ENCODE results near the gene CMAS. TPM values are rescaled to one million over a fixed set of nuclear protein-coding genes. Genes with fewer than 3 reads are reported as not detected.
"Not testable (repeated sequence)": the region's sequence is repeated elsewhere in the genome, so short reads cannot be mapped to it uniquely, and the experiment has no call there.

Gene CMAS
- 30.7 TPM for total RNA-seq

DNA sequence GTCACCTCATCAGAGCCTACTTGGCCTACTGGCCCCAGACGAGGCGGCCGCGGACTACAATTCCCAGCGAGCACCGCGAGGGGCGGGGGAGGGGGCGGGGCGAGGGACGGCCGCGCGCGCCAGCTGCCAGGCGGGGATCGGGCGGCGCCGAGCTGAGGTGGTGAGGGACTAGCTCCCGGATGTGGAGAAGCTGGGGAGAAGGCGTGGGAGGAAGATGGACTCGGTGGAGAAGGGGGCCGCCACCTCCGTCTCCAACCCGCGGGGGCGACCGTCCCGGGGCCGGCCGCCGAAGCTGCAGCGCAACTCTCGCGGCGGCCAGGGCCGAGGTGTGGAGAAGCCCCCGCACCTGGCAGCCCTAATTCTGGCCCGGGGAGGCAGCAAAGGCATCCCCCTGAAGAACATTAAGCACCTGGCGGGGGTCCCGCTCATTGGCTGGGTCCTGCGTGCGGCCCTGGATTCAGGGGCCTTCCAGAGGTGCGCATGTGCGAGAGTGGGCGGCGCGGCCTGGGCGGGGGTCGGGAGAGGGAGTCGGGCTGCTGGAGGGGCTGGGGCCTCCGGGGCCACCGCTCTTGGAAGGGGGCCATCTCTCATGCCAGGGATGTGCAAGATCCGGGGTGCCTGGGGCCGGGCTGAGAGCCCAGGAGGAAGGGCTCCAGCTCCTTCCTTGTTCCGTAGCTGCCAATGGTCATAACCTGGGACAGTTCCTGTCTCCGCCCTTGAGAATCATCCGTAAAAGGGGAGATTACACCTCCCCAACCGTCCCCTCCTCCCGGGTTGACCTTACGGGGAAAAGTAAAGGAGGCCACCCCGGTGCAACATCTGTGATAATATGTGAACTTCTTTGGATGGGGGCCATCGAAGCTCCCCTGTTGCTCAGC lies at the start of gene CMAS:
Gene CMAS (plus strand): TSS at position 129 of the 878 bp plus-strand sequence. CDS start 86 bp downstream, at position 215.
- DNase-seq, result peak; percentile 33

DNA sequence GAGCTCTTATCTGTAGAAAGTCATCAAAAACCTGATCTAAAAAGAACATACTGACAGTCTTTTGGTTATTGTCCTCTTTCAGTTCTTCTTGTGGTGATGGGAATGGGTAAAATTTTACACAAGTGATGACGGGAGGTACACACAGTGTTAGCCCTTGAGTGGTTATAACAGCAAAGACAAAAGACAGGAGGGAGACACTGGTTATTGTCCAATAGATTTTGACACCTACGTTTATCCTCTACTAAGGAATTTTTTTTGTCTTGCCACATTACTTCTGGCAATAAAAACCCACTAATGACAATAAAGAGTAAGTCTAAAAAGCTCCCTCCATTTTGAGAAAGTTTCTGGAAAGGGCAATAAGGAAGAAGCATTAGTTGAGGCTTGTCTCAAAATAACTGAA lies 47.7 kb upstream of the CMAS start:
- DNase-seq, result no peak

DNA sequence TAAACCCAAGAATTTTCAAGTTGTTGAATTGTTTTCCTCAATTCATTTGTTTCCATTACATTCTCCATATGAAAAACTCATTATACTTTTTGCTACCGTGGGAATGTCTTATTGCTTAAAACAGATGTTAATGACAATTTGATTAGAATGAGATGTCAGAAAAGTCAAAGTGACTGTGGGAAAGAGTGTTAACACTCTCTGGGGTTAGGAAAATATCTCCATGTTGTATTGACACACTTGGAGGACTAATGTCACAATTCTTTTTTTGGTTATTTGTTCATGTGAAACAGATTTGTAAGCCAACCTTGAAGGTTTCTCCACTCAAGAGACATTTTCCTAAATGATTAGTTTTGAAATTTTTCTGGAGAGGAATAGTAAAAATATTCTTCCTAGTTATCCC lies 47.2 kb upstream of the CMAS start:
- no peak for DNase-seq

DNA sequence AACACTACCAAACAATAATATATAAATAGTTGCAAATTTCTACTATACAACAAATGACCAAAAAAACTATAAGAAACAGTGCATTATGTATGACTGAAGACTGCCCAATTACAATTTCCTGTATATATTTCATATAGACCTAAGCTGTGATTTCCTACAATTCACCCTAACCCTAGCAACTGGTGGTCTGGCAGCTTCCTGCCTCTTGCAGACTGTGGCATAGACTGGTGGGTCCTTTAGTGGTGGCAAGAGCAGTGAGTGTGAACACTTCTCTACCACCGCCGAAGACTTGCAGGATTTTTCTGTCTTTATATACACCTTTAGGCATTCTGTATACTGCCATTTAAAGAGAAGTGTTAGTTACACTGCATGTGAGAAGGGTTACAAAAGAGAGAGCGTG lies 43.6 kb upstream of the CMAS start:
- no peak for DNase-seq

DNA sequence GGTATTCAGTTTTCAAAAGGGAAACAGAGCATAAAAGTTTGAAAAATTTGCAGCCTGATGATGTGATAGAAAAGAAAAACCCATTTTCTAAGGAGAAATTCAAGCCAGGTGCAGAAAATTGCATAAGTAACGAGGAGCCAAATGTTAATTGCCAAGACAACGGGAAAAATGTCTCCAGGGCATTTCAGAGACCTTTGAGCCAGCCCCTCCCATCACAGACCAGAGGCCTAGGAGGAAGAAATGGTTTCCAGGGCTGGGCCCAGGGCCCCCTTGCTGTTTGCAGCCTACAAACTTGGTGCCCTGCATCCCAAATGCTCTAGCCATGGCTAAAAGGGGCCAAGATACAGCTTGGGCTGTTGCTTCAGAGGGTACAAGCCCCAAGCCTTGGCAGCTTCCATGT lies 38.2 kb upstream of the CMAS start:
- not testable (repeated sequence) for DNase-seq

DNA sequence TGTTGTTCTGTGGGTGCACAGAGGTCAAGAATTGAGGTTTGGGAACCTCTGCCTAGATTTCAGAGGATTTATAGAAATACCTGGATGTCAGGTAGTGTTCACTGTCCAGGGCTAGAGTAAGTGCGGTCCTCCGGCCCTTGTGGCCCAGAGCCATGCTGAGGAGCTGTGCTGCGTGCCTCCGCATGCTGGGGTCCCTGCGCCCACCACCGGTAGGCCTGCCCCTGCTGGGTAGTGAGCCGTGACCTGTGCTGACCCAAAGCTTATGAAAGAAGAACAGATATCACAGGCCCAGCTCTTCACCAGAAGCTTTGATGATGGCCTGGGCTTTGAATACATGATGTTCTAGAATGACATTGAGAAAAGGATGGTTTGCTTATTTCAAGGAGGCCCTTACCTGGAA lies 37.8 kb upstream of the CMAS start:
- no peak for DNase-seq

DNA sequence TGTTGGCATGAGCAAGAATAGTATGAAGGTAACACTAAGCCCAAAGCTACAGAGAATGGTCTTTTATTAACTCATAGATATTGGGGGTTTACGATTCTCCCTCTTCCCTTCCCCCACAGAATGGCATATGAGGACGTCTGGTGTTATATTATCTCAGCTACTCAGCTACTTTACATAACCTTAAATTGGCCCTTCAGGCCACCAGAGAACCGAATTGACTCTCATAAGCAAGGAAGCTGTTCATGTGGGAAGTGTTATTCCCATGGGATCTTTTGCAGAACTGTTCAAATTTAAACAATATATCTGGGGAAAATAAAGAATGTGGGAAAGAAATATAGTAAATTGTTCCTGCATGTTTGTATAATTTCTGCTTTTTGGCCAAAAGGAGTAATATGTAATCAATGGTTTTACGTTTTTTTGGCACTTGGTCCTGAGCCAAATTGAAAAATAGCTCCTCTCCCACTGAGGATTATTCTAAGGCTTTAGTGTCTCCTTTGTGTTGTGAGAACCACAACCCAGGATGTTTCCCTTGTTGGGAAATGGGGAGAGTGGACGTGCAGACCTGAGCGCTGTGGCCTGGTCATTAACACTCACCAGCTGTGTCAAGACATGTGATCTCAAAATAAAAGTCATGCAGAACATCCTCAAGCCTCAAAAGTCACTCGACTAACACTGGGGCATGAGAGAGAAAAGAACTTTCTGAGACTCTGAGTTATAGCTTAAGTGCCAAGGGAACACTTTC lies 31.8 kb upstream of the CMAS start:
- peak; percentile 46 for DNase-seq

DNA sequence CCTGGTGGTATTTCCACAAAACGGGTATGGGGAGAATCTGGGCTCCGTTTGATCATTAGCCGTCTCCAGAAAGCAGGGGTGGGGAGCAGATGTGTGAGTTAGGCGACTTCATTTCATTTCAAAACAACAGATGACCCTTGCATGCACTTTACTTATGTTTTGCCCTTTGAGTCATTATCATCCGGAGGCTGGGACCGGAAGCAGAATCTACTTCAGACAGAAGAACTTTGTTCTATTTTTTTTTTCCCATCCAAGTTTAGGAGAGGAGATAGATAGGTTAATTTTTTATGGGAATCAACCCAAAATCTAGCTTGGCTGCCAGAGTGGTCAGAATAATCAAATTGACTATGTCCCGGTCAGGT lies 31.3 kb upstream of the CMAS start:
- no peak for DNase-seq

DNA sequence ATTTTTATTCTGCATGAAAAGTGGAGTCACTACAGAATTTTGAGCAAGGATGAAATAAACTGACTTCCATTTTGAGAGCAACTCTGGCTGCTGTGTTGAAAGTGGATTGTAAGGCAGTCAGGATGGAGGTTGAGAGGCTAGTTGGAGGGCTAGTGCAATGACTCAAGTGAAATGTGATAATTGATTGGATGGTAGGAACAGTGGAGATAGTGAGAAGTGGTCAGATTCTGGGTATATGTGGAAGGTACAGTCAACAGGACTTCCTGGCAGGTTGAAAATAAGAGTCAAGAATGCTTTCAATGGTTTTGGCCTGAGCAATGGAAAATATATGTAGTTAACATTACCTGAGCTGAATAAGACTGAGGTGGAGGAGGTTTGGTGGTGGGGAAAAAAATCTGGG lies 29.0 kb upstream of the CMAS start:
- no peak for DNase-seq

DNA sequence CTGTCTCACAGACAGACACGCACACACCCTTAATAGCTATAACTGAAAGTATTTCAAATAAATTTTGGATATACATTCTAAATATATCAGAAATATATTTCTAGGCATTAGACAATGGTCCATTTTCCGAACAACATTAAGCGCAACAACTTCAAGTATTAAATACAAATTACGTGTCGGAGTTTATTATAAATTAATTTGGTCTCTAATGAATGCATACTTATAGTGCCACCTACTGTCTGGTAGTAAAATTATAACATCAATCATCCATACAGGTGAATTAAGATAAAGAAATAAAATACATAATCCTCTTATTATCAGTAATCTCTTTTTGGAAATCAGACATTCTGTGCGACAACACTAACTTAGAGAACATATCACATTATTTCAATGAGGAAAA lies 27.2 kb upstream of the CMAS start:
- DNase-seq, result no peak

DNA sequence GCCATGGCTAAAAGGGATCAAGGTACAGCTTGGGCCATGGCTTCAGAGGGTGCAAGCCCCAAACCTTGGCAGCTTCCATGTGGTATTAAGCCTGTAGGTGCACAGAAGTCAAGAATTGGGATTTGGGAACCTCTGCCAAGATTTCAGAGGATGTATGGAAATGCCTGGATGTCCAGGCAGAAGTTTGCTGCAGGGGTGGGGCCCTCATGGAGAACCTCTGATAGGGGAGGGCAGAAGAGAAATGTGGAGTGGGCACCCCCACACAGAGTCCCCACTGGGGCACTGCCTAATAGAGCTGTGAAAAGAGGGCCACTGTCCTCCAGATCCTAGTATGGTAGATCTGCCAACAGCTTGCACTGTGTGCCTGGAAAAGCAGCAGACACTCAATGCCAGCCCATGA lies 22.5 kb upstream of the CMAS start:
- DNase-seq, result not testable (repeated sequence)

DNA sequence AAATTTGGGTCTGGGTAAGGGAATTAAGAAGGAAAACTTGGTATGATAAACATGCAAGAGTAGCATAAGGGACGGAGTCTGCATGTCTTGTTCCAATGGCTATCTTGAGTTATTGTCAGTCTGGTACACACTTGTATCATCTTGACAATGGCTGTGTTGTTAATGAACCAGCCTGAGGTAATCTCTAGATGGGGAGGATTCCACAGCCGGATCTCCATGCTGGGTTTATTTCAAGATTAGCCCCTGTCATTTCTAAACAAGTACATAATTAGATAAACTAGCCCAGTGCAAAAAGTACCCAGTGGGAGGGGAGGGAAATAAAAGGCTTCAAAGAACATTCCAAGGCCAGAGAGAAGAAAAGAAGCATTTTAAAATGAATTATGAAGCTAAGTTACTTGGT lies 16.5 kb upstream of the CMAS start:
- DNase-seq, result no peak

DNA sequence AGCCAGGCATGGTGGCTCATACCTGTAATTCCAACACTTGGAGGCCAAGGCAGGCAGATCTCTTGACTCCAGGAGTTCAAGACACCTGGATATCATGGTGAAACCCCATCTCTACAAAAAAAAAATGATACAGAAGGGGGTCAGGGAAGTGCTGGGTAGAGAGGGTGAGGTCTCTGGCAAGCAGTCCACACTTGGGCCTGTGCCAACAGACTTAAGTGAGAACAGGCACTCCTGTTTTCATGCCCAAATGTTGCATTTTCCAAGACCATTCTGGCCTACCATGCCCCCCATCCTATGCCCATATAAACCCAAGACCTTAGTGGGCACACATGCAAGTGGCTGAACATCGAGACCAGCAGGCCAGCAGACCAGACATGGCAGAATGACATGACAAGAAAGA lies 16.0 kb upstream of the CMAS start:
- no peak for DNase-seq

DNA sequence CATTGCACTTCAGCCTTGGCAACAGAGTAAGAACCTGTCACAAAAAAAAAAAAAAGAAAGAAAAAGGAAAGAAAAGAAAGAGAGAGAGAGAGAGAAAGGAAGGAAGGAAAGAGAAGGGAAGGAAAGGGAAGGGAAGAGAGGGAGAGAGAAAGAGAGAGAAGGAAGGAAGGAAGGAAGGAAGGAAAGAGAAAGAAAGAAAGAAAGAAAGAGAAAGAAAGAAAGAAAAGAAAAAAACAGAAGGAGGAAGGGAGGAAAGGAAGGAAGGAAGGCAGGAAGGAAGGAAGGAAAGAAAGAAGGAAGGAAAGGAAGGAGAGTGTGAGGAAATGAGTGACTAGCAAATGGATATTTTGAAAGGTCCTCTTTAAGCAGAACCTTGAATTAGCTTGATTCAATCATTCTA lies 13.3 kb upstream of the CMAS start:
- no peak for DNase-seq

DNA sequence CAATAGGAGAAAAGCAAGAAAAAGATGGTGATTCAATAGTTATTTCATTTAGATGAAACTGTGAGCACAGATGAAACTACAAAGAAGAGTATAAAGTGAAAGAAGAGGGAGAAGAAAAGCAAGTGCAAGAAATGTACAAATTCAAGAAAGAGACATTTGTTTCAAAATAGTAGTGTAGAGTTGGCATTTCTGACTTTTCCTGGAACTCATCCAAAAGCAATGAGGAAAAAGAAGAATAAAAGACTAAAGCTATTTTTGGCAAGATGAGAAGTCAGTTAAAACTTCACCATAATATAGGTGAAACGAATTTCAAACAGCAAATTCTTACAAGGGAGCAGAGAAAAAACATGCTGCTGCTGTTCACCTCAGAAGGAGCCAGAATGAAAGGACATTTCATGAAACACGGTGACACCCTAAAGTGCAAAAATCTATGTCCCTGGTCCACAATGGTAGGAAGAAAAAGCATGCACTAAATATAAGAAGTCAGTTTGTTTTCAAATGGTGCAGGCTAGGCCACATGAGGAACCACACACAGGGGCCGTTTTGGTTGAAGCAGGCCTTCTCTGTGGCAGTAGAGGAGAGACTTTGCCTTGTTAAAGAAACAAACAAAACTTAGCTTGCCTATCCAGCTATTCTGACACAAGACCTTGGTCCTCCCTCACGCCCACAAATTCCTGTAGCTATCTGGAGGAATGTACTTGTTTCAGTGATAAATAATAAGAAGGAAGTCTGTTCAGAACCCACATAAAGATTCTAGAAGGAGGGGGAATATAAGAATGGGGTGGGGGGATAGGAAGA lies 11.1 kb upstream of the CMAS start:
- DNase-seq, result no peak

DNA sequence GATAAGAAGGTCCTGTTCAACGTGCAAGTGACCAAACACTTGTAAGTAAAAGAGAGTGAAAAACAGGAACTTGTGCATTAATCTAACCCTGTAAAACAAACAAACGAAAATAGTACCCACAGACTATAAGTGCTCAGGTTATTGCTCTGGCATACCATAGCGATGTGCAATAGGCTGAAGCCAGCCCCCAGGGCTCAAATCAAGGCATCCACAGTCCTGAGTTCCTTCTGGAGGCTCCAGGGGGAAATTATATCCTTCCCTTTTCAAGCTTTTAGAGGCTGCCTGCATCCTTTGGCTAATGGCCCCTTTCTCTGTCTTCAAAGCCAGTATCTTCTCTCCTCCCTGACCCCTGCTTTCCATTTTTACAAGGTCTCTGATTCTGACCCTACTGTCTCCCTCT lies 8.1 kb upstream of the CMAS start:
- no peak for DNase-seq

DNA sequence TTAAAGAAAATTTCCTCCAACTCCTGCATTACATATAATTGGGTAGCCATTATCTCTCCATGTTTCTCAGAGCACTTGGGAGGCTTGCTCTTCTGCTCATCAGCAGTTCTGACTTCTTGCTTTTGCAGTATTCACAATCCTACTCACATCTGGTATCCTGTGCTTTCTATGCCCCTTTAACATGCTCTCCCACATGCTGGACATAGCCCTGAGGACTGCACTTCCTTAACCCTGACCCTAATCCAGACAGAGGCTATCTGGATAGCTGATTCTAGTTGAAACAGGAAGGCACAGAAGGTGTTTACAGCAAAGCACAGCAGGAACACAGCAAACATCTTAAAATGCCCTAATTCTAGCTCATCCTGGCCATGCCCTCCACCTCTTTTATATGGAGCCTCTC lies 7.3 kb upstream of the CMAS start:
- DNase-seq, result no peak

DNA sequence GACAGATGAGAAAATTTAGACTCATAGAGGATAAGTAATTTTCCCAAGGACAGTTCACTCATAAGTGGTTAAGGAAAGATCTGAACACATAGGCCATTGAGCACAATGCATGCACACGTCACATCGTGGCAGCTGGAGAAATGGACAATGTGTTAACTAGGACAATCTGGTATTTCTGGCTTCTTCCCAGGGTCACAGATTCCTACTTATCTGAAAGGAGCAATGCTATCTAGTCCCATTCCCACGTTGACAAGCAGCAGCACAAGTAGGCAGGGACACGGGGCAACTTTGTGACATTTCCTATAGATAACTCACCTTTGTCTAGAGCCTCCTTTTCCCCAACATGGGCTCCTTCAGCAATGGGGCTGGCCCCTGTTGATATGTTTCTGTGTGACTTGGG lies 6.7 kb upstream of the CMAS start:
- DNase-seq, result no peak

DNA sequence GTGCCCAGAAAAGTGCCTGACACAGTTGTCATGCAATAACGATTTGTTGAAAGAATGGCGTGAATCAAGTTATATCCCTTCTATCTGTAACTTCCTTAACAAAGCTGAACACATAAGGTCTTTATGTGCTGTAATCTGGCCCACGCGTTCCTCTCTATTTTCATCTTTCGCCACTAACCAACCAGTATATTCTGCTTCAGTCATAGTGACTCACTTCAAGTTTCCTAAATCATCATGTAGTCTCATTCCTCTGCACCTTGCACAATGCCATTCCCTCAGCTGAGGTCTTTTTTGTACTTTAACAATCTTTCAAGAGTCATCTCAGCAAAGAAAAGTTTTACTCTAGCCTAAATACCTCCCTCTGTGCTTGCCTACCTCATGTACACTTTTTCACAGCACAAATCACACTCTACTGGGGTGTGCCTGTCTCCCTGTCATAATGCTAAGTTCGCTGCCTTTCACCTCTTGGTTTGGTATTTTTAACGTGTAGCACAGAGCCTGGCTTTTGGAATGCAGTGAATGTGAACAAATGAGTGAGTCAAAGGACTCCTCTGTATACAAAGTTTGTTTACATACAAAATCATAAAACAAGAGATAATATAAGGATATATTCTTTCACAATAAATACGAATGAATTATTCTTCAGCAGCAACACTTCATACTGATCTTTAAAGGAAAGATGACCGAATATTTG lies 2.9 kb upstream of the CMAS start:
- no peak for DNase-seq

DNA sequence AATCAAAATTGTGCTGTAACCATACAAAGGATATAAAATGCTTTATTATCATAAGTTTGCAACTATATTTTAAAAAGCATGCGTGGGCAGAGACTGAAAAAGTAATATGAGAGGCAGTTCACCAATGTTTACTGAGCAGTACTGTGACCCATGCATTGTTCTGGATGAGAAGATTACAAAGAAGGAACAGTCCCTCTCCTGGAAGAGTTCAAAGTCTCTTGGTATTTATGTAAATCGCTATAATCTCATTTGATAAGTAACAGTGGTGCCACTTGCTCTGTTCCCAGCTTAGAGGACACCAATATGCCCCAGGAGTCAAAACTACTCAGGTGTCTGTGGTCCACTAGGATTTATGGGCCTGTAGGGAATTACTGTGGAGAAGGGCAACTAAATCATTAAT lies 2.1 kb upstream of the CMAS start:
- no peak for DNase-seq

DNA sequence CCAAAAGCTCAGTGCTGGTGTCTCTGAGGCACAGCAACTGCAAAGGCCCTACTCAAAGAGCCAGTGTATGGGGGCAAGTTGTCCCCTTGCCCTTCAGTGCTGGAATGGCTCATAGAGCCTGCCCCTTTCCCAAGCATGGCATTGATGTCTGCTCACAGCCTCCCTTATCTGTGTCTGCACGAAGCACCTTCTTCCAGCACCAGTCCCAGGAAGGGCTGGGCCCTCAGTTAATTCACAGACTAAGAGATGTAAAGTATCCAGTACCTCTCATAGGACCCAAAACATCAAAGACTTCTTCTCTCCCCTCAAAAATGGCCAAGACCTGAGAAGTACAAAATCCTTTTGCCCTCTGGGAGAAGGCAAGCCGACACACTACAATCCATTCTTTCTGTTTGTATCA lies 1.6 kb upstream of the CMAS start:
- no peak for DNase-seq

DNA sequence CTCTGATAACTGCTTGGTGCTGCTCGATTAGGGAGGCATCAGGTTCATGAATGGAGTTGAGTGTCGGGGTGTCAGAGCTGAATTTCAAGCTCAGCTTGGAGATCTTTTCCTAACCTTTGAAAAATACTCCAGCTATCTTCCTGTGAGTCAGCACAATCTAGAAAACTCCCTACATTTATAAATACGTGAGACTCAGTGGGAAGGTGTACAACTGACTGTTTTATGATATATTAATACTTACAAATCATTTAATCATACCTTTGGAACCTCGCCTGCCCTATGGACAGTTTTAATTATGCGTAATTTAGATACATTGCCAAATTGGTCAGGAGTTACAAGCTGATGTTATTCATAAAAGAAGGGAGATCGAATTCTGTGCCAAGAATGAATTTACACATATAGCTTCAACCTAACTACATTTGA lies 961 bp downstream of the CMAS start:
- DNase-seq, result no peak

Data from skin of body (tissue), 2 donors.